Measurements from ENCODE around the gene EHD3. TPM values are rescaled to one million over a fixed set of nuclear protein-coding genes. Genes with fewer than 3 reads are reported as not detected.

Gene EHD3
- total RNA-seq: 86.0 and 88.4 TPM in 2 replicates

GRCh38 chr2:31233741-31234682 is at the start of gene EHD3:
TSS of gene EHD3 (plus strand) at chr2:31234152. CDS start at chr2:31234622, 470 bp downstream.

GRCh38 chr2:31217465-31218200 is 16.3 kb upstream of the EHD3 start, which contains the start of gene CAPN14:
TSS of gene CAPN14 (minus strand) at chr2:31217515. CDS start at chr2:31205447, 12,068 bp downstream.

Small RNA genes within 50 kb of the gene (small RNA-seq; reads per million reads assigned to genes)
- not detected for gene RNA5SP90

Other genes with a start within 250 kb of the EHD3 start
- 12.8 and 14.4 TPM in 2 replicates for gene GALNT14, start 95.7 kb upstream of the EHD3 start, total RNA-seq
- gene CAPN14, start 16.6 kb upstream of the EHD3 start, total RNA-seq: 0.12 and 0.32 TPM in 2 replicates
- gene XDH, start 180.6 kb downstream of the EHD3 start, total RNA-seq: 0.97 and 1.1 TPM in 2 replicates

Data from hair follicle dermal papilla cell (primary cell).